ENCODE measurements around the gene TPTE2.
"Not testable (repeated sequence)": the region's sequence is repeated elsewhere in the genome, so short reads cannot be mapped to it uniquely, and the experiment has no call there.

Gene TPTE2

DNA sequence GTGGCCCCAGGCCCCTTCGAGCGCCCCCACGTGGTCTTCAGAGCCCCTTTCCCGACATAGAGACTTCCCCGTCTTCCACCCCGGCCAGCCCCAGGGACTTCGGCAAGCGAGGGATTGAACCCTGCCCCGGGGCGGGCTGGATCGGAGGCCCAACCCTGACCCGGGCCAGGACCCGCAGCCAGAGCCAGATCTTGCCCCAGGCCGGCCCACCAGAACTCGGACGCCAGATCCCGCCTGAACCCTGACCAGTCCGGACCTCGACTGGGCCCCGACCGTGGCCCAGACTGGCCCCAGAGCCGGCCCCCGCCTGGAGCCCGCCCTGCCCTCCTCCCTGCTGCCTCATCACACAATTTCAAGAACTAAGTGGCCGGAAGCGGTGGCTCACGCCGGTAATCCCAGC lies 253 bp upstream of the TPTE2 start:
- no peak for DNase-seq

DNA sequence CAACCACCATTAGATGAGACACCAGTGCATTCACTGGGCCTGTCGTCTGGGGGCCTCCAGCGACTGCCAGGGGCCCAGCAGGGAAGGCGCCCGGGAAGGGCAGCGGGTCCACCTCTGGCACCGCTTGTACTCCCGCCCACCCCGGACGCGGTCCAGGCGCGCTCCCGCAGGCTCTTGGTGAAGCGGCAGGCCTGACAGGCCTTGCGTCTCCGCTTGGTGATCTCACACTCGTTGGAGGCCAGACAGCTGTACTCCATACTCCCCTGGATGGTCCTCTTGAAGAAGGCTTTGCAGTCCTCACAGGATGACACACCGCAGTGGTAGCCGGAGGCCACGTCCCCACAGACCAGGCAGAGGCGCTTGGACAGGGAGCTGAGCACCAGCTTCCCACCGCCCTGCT lies 660 bp downstream of the TPTE2 start:
- DNase-seq, result not testable (repeated sequence)

DNA sequence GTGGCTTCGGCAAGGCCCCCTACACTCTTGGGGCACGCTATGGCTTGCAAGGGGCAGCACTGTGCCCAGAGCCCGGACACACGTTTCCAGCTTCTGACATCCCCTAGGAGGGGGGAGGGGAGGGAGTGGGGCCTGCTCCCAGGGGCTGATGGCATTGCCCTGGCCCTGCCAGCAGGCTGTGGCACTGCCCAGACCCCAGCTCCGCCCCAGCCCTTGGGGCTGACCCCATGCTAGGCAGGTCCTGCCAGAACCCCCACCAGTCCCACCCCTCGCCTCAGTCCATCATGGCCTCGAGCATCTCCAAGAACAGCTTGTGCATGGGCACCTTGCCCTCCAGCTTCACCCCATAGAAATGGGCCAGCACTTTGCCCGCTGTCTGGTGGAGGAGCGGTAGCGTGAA lies 1.6 kb downstream of the TPTE2 start:
- not testable (repeated sequence) for DNase-seq

DNA sequence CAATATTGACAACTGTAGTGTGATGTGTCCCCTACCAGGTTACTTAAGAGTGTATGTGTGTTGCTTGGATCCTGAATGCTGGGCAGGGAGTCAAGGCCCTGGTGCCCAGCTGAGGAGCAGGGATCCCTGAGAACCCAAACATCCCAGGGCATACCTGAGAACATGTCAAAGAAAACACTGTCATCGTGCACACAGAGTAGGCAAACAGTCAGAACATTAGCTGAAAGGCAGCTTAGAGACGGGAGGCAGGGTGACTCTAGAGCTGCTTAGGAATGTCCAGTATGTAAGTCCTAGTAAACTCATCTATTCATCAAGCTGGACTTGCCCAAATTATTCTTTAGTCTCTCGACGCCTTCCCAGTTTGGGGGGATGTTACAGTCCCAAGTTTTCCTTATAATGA lies 4.0 kb downstream of the TPTE2 start:
- not testable (repeated sequence) for DNase-seq

DNA sequence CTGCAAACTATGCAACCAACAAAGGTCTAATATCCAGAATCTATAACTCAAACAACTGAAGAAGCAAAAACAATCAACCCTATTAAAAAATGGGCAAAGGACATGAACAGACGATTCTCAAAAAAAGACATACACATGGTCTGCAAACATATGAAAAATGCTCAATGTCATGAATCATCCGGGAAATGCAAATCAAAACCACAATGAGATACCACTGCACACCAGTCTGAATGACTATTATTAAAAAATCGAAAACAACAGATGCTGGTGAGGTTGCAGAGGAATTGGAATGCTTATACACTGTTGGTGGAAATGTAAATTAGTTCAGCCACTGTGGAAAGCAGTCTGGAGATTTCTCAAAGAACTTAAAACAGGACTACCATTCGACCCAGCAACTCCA lies 12.1 kb downstream of the TPTE2 start:
- not testable (repeated sequence) for DNase-seq

DNA sequence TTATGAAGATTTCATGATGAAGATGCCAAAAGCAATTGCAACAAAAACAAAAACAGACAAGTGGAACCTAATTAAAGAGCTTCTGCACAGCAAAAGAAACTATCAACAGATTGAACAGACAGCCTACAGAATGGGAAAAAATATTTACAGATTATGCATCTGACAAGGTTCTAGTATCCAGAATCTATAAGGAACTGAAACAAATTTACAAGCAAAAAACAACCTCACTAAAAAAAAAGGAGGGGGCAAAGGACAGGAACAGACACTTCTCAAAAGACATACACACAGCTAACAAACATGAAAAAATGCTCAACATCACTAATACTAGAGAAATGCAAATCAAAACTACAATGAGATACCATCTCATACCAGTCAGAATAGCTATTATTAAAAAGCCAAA lies 35.7 kb downstream of the TPTE2 start:
- DNase-seq, result not testable (repeated sequence)

DNA sequence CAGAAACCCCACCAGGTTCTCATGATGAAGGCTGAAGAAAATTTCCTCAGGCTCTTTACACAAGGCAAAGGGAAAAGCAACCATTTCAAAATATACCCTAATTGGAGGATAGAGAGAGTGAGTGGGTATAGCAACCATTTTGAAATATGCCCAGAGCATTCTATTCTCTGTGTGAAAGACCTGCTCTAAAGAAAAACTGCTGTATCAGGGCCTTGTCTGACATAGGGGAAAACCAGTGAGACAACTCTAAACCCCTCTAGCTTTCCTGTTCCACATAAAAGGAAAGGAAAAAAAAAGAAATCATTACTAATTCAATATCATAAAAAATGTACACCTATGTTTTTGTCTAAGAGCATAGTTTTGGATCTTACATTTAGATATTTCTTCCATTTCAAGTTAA lies 42.3 kb downstream of the TPTE2 start:
- DNase-seq, result no peak

DNA sequence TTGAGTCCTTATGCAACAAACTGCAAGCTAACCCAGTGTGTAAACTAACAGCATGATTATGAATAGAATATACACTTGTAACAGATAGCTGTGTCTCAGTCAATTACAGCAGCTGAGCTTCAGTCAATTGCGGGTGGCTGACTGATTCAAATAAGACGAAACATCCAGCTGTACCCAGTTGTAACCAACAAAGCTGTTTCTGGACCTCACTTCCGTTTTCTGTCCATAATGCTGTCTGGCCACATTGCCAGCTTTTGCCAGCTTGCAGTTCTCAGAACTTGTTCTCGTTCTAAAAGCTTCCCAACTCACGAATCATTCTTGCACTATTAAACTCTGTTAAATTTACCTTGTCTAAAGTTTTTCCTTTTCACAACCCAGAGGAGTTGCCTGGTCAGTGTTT lies 53.7 kb downstream of the TPTE2 start:
- not testable (repeated sequence) for DNase-seq

DNA sequence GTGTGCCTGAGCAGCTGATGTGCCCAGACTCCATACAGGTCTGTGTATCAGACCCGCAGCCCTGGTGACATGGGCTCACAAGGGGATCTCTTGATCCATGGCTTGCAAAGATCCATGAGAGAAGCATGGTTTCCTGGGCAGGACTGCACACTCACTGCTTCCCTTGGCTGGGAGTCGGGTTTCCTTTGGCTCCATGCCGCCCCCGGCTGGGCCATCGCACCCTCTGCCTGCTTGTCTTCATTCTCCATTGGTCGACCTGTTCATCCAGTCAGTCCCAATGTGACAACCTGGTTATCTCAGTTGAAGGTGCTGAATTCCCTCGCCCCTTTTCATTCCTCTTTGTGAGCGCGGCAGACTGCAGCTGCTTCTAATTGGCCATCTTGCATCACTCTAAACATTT lies 101.2 kb downstream of the TPTE2 start:
- not testable (repeated sequence) for DNase-seq

DNA sequence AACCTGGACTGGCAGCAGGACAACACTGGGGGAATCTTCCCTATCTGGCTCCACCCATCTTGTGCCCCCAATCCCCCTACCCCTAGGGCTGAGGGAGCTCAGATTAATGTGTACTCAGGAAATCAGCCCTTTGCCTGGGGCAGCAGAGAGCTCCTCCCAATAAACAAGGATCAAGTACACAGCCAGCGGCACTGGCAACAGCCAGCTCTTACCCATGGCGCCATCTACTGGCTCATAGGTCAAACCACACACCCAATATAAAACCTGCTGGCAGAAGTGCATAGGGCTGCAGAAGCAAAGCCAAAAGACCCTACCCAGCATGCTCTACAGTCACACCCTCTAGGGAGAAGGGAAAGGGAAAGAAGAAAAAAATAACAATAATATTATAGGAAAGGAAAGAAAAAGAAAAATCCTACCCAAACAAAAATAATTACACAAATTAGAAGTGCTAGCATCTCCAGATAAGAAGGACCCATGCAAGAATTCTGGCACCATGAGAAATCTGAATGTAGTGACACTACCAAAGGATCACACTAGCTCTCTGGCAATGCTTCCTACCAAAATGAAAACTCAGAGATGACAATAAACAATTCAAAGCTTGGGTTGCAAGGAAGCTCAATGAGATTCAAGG lies 122.2 kb downstream of the TPTE2 start:
- peak in 1 of 5 donors; percentile 7 for DNase-seq

DNA sequence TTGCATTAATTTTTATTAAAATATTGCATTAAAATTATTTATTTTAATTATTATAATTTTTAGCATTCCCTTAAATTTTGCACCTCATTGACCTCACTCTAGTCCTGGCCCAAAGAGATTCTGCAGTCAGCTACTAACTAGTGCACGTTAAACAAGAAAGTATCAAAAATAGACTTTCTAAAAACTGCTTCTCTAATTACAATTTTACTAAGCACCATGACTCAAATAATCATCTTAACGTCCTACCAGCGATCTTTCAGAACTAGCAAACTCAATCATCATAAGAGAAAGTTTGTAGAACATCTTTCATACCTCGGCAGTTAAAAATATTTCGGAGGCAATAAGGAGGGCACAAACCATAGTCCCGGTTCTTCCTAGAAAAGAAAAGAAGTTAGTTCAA lies 123.6 kb downstream of the TPTE2 start:
- not testable (repeated sequence) for DNase-seq

DNA sequence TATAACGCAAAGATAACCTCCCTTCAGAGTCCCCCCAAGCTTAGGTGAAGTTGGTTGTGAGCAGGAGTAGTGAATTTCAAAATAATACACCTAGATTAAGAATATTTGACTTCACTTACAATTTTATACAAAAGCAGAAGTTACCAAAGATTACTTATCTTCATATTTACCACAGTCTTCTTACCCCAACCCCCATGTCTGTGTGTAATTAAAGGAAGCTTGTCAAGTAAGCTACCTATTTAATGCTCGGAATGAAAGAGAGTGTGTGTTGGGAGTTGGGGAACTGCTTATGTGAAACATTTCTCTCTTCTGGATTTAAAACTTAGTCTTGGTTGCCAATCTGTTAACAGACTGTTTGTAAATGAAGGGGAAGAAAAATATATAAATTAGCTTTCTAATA lies 139.1 kb downstream of the TPTE2 start:
- not testable (repeated sequence) for DNase-seq

DNA sequence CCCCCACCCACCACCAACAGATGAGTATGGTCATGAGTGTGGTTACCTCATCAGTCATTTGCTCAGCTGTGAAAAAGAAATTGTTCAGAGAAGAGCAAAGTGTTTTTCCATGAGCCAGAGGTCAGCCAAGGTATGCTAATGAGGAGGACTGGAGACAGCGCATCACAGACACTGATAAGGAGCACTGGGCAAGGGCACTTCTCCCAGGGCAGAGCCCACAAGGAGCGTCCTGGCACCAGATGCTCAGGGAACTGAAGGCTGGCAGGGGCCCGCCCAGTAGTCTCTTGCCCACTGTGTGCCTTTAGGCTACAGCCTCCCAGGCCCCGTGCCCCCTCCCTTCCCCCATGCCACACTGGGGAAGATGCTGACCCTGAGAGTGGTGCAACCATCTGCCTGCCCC lies 148.8 kb downstream of the TPTE2 start:
- not testable (repeated sequence) for DNase-seq

DNA sequence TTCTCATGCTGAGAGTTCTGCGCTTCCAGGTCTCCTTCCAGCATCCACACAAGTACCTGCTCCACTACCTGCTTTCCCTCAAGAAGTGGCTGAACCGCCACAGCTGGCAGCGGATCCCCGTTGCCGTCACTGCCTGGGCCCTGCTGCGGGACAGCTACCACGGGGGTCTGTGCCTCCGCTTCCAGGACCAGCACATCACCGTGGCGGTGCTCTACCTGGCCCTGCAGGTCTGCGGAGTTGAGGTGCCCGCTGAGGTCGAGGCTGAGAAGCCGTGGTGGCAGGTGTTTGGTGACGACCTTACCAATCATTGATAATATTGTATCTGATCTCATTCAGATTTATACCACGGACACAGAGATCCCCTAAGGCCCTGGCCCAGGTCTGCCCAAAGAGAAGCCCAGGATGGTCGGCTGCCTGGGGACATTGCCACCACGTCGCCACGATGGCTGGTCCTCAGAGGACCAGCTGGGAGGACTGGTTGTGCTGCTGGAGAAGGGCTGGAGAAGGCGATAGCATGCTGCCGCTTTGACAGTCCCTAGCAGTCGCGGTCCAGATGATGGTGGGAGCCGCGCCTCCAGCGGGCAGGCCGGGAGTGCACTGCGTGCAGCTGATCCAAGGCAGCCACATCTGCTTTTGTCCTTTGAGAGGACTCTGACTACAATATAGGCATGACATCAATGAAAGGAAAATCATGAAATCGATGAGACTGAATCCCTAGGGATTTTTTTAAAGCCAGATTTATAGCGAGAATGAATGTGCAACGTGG lies 178.4 kb downstream of the TPTE2 start:
- not testable (repeated sequence) for DNase-seq

DNA sequence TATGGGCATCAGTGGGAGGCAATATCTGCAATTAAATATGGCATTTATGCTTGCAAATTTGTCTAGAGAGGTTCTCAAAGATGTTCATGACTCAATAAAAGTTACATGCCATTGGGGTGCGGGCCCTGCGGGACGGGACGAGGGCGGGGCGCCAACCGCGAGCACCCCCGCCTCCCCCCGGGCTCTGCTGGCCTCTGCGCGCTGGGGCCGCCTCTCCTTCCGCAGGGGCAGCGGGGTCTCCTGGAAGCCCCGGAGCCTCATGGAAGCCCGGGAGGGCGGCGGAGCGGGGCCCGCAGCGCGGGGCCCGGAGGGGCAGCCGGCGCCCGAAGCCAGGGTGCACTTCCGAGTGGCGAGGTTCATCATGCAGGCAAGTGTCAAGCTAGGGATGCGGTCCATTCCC lies 179.2 kb downstream of the TPTE2 start:
- no peak for DNase-seq
